Hypothalamus (tissue), 51 donors: ENCODE data around the gene ASPSCR1.

Experiments used
- DNase-seq, 51 donors: peaks; one replicate each; lab custom pipeline; 2025; lab: John Stamatoyannopoulos, UW

Gene ASPSCR1

DNA sequence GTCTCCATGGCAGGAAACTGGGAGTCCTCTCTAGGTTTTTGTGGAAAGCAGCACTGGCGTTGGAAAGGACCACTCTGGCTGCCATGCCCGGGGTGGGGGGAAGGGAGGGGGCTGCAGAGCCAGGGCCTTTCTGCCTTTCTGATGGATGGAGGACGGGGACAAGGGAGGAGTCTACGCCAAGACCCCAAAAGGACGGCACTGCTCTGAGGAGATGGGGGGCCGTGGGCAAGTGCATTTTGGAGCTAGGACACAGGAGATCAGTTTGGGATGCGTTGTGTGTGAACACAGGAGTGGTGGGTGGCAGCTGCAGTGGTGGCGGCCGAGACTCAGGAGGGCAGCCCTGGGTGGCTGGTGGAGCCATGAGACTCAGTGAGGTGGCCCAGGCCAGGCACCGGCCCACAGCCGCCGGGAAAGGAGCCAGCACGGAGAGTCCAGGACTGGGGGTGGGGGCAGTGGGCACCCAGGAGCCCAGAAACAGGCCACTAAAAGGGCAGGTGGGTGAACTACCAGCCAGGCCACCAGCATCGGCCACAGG lies 43.2 kb downstream of the ASPSCR1 start:
- DNase-seq, result peak in 1 of 51 donors; percentile 26

DNA sequence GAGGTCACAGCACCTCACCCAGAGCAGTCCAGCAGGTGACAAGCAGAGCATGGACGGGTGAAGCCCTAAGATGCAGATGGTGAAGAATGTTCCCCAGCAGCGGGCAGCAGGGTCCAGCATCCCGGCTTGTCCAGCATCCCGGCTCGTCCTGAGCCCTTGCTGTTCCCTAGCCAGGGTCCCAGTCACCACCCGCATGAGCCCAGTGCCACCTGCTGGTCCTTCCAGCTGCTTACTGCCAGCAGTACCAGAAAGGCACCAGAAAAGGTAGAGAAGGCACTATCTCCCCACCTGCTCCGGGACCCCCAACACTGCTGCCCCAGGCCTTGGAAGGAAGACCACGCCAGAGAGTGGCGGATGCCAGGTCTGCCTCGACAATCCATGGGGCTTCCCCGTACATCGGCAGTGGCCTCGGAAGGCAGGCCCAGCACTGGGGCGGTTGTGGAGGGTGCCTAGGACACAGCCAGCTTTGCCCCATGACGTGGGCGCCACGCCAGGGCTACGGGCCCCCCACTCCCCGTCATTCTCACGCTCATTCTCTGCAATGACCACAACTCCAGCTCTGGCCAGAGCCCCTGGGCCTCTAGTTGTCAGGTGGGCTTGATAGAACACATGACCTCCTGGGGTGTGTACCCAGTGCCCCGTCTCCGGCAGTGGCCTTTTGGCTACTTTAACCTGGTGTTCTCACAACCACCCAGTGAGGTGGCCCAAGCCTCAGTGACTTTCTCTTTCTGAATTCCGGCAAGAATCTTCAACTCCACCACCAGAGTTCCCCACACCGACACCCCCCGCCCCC lies 43.9 kb downstream of the ASPSCR1 start:
- DNase-seq, result peak in 45 of 51 donors; percentile 15 to 87 (median 54)

DNA sequence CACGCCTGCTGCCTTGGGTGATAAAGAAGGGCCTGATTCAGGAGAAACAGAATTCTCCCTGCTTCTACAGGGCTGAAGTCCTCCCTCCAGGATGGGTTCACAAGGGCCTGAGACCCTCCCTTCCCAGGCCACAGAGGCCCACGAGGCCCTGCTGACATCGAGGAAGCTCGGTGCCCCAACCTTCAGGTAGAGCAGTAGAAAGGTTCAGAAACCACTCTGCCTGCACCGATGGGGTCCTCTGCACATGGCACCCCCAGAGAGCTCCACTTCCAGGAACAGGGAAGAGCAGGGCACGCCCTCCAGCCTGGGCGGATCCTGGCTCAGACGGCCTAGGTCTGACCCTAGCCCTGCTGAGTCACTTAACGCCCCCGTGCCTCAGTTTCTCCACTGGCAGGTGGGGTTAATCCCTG lies 44.5 kb downstream of the ASPSCR1 start:
- DNase-seq, result no peak

DNA sequence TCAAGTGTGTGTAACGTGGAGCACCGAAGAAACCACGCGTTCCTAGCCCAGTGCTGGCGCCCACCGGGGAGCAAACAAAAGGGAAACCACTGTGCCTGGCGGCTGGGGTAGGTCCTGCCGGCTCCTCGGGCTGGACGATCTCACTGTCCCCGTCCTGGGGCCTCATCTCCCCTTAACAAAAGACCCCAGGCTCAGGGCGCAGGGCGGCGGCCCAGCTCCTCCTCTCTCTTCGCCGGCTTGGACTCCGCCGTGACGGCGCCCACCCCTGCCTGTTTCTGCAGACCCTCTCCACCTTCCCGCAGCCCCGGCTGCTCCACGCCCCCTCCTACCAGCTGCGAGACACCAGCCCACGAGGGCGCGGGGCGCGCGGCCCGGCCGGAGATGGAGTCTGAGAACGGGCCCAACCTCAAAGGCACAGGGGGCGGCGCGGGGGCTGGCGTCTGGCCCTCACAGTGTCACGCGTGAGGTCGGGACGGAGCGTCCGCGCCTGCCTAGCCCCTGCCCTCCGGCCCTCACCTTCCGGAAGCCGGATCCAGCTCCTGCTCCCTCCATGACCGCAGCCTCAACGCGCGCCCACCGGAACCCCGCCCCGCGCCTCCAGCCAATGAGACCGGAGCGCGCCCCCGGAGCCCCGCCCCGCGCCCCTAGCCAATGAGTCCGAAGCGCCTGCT lies 45.0 kb downstream of the ASPSCR1 start, which contains the start of gene CENPX:
CENPX (minus strand) TSS at position 569 of the 671 bp plus-strand sequence; CDS start at position 552, 17 bp downstream.
- no peak for DNase-seq

DNA sequence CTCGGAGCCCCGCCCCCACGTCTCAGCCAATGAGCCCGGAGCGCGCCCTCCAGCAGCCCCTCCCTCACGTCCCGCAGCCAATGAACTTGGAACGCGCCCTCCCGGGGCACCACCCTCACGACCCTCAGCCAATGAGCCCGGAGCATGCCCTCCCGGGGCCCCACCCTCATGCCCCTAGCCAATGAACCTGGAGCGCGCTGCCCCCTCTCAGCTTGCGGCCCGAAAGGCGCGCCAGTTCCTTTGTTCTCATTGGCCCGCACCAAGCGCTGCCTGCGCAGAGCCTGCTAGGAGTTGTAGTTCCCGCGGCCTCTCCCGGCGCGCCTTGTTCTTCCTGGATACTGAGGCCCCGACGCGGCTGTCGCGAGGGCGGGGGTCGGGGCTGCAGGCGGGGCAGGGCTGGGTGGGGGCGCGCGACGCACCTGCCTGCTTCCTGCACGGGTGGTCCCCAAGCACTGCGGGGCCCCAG lies 45.6 kb downstream of the ASPSCR1 start, which contains the start of gene LRRC45:
LRRC45 (plus strand) TSS at position 325 of the 466 bp plus-strand sequence. CDS start 339 bp downstream, outside the sequence.
- peak; percentile 84 to 100 (median 99) for DNase-seq

- DNase-seq, result no peak
These were observed 46.2 kb downstream of the ASPSCR1 start for GRCh38 chr17:82023447-82024241.

GRCh38 chr17:82024859-82025258 lies 47.4 kb downstream of the ASPSCR1 start:
- DNase-seq, result no peak

- no peak for DNase-seq
These were observed 48.1 kb downstream of the ASPSCR1 start for GRCh38 chr17:82025401-82026107.

- no peak for DNase-seq
These were observed 50.8 kb downstream of the ASPSCR1 start for GRCh38 chr17:82028246-82028645.

DNA sequence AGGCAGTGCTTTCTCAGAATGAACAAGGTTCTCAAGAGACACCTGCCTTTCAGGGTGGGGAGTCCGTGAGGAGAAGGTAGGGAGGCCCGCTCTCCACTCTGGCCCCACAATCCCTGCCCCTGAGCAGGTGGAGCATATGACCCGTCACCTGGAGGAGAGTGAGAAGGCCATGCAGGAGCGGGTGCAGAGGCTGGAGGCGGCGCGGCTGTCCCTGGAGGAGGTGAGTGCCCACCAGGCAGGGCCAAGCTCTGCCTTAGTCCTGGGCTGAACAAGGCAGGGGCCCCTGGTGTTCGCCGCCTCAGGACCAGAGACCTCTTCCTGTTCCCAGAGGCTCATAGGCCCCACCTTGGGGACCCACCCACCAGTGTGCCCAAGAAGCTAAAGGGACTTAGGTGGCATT lies 51.5 kb downstream of the ASPSCR1 start:
- no peak for DNase-seq

DNA sequence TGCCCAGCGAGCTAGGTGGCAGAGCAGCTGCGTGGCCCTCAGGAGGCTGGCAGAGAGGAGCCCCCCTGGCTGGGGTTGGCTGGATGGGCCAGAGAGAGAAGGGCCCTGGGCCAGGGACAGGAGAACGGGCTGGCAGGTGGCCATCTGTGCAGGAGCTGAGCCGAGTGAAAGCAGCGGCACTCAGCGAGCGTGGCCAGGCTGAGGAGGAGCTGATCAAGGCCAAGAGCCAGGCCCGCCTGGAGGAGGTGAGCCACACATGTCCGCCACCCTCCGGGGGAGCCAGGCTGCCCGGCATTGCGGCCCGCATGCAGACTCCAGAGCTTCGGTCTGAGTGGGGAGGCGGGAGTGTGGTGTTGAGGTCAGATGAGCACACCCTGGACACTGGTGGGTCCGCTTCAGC lies 52.0 kb downstream of the ASPSCR1 start:
- peak in 2 of 51 donors; percentile 14 to 15 for DNase-seq

DNA sequence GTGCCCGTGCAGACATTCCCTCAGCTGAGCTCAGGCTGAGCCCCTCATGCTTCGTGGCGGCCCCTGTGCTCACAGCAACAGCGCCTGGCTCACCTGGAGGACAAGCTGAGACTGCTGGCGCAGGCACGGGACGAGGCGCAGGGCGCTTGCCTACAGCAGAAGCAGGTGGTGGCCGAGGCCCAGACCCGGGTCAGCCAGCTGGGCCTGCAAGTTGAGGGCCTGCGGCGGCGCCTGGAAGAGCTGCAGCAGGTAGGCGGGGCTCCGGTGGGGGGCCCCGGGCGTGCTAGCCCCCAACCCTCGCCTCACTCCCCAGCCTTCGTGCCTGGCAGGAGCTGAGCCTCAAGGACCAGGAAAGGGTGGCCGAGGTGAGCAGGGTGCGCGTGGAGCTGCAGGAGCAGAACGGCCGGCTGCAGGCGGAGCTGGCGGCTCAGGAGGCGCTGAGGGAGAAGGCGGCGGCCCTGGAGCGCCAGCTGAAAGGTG lies 52.6 kb downstream of the ASPSCR1 start:
- peak in 1 of 51 donors; percentile 11 for DNase-seq

GRCh38 chr17:82030470-82031302 lies 53.3 kb downstream of the ASPSCR1 start:
- peak; percentile 13 to 88 (median 69) for DNase-seq

DNA sequence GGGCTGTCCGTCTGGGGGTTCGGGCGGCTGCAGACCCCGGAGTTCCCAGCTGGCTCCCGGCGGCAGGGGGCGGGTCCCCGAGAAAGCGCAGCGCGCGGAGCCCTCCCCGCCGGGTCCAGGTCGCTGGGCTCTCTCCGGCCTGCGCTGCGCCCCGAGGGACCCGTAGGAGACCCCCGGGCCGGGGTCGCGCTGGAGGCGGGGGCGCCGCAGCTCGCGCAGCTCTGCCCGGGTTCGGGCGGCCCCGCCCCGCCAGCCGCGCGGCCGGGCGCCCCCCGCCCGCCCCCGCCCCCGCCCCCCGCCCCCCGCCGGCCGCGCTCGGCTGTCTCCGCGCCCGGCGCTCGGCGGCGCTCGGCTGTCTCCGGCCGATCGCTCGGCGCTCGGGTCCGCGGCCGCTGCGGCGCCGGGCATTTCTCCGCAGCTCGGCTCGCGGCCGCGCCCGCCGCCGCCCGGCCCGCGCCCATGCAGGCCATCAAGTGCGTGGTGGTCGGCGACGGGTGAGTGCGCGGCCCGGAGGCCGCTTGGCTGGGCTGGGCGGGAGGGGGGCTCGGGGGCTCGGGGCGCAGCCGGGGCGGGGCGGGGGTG lies 54.0 kb downstream of the ASPSCR1 start, which contains the start of gene RAC3:
RAC3 (plus strand) TSS at position 376 of the 582 bp plus-strand sequence; CDS start at position 460, 84 bp downstream.
- DNase-seq, result peak in 2 of 51 donors; percentile 23 to 43

- DNase-seq, result no peak
These were observed 54.6 kb downstream of the ASPSCR1 start for GRCh38 chr17:82031885-82032627.

DNA sequence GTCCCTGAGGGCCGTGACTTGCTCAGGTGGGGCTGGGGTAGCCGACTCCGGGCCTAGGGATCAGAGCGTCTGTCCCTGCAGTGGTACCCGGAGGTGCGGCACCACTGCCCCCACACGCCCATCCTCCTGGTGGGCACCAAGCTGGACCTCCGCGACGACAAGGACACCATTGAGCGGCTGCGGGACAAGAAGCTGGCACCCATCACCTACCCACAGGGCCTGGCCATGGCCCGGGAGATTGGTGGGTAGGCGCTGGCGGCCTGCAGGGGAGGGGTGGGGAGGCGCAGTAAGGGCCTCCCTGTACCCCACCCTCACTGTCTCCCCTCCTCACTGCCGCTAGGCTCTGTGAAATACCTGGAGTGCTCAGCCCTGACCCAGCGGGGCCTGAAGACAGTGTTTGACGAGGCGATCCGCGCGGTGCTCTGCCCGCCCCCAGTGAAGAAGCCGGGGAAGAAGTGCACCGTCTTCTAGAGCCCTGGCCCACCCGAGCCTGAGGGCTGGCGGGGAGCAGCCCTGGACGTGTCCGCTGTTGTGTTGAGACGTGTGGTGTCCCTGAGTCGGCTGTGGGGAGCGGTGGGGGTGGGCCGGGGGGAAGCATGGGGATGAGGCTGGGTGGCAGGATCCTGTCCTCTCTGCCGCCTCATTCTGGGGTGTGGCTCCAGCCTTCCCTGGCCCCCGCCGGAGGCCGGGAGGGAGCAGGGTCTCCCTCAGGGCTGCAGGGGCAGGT lies 56.1 kb downstream of the ASPSCR1 start:
- DNase-seq, result no peak
